Activated naive CD4-positive, alpha-beta T cell treated with anti-CD3 and anti-CD28 coated beads for 36 hours (primary cell): ENCODE measurements around the gene KMT5B. TPM values are rescaled to one million over a fixed set of nuclear protein-coding genes. Genes with fewer than 3 reads are reported as not detected.

ENCODE experiments used
- CTCF ChIA-PET: fragments of 350-600 bp; sonication (Branson Sonifier 250); formaldehyde crosslinking; loops from one replicate; lab custom pipeline; 2021; ENCODE audit warnings: antibody characterized with exemption; lab: Charles Lee
- DNase-seq: peaks from one replicate; pipeline ENCODE4 v3.0.0-alpha.2; 2020
- H3K27ac Mint-ChIP-seq: one replicate; pipeline ENCODE4 v1.8.0; 2021; ENCODE audit warnings: mild to moderate bottlenecking, mixed read lengths
- H3K27me3 Mint-ChIP-seq: one replicate; pipeline ENCODE4 v1.8.0; 2021; ENCODE audit warnings: low read depth, mixed read lengths
- H3K36me3 Mint-ChIP-seq: one replicate; pipeline ENCODE4 v1.8.0; 2021; ENCODE audit warnings: low read depth, mixed read lengths
- H3K4me1 Mint-ChIP-seq: one replicate; pipeline ENCODE4 v1.8.0; 2021; ENCODE audit warnings: low read depth, mixed read lengths
- H3K4me3 Mint-ChIP-seq: one replicate; pipeline ENCODE4 v1.8.0; 2021; ENCODE audit warnings: mild to moderate bottlenecking, moderate library complexity, mixed read lengths
- H3K9me3 Mint-ChIP-seq: one replicate; pipeline ENCODE4 v1.8.0; 2021; ENCODE audit warnings: mixed read lengths
- intact Hi-C: fragments of 100-400 bp; cut with micrococcal nuclease; formaldehyde crosslinking; loops from one replicate; pipeline ENCODE4 v1.15.1; 2023
- total RNA-seq, 2 experiments: library from RNA; stranded (reverse); gene quantifications; one replicate each; pipeline ENCODE4 v1.2.3, GENCODE V29; 2021

KMT5B gene
- total RNA-seq, 2 experiments from 2014 or later, result 18.4 to 21.6 TPM

GRCh38 chr11:68214173-68215086 is 1.3 kb upstream of the KMT5B start:
- H3K4me1 Mint-ChIP-seq, result peaks cover 37% of the 10 kb centered on the region
- peaks cover 7% of the 10 kb centered on the region for H3K27me3 Mint-ChIP-seq
- DNase-seq, result no peak
- CTCF ChIA-PET, result no interaction called here
- intact Hi-C loops, result loop anchor here (5.0 kb wide), 1 partner anchor 248 kb away; the partner anchor contains the start of gene PPP6R3
- H3K36me3 Mint-ChIP-seq, result no peaks in the 10 kb centered on the region
- H3K9me3 Mint-ChIP-seq, result no peaks in the 10 kb centered on the region
- H3K4me3 Mint-ChIP-seq, result peak overlapping the region; percentile 73
- peak overlapping the region; percentile 24 for H3K27ac Mint-ChIP-seq

- intact Hi-C loops, result loop anchor here (2.0 to 5.0 kb wide), 2 partner anchors 59 to 249 kb away; partner anchors contain the start of gene PPP6R3
- H3K27ac Mint-ChIP-seq, result no peak overlapping the region
- peaks cover 42% of the 10 kb centered on the region for H3K4me1 Mint-ChIP-seq
- H3K9me3 Mint-ChIP-seq, result no peaks in the 10 kb centered on the region
- H3K27me3 Mint-ChIP-seq, result peaks cover 7% of the 10 kb centered on the region
- no peaks in the 10 kb centered on the region for H3K36me3 Mint-ChIP-seq
- peak overlapping the region; percentile 73 for H3K4me3 Mint-ChIP-seq
- peak; percentile 71 for DNase-seq
- CTCF ChIA-PET, result no interaction called here
Observed at GRCh38 chr11:68213555-68214172, 568 bp upstream of the KMT5B start.

GRCh38 chr11:68212421-68213134 is 518 bp downstream of the KMT5B start:
- intact Hi-C loops, result loop anchor here (2.0 to 5.0 kb wide), 2 partner anchors 60 to 250 kb away; partner anchors contain the start of gene PPP6R3
- H3K27me3 Mint-ChIP-seq, result peaks cover 7% of the 10 kb centered on the region
- peak overlapping the region; percentile 86 for H3K4me3 Mint-ChIP-seq
- H3K27ac Mint-ChIP-seq, result peak overlapping the region; percentile 89
- no peaks in the 10 kb centered on the region for H3K9me3 Mint-ChIP-seq
- peaks cover 47% of the 10 kb centered on the region for H3K4me1 Mint-ChIP-seq
- H3K36me3 Mint-ChIP-seq, result no peaks in the 10 kb centered on the region
- CTCF ChIA-PET, result no interaction called here
- peak; percentile 64 for DNase-seq

- H3K9me3 Mint-ChIP-seq, result no peaks in the 10 kb centered on the region
- no peaks in the 10 kb centered on the region for H3K36me3 Mint-ChIP-seq
- peaks cover 52% of the 10 kb centered on the region for H3K4me1 Mint-ChIP-seq
- peak overlapping the region; percentile 69 for H3K4me3 Mint-ChIP-seq
- CTCF ChIA-PET, result interaction anchor here (0.8 to 1.4 kb wide), 3 partner anchors 8 to 203 kb away, joined by 3 to 4 read pairs (median 3); no protein-coding TSS in a partner anchor
- peak overlapping the region; percentile 27 for H3K27ac Mint-ChIP-seq
- DNase-seq, result peak; percentile 25
- intact Hi-C loops, result loop anchor here (5.0 kb wide), 1 partner anchor 251 kb away; the partner anchor contains the start of gene PPP6R3
- peaks cover 7% of the 10 kb centered on the region for H3K27me3 Mint-ChIP-seq
Observed at GRCh38 chr11:68211546-68211945, 1.6 kb downstream of the KMT5B start.

- H3K27me3 Mint-ChIP-seq, result no peaks in the 10 kb centered on the region
- peaks cover 73% of the 10 kb centered on the region for H3K4me1 Mint-ChIP-seq
- no peaks in the 10 kb centered on the region for H3K36me3 Mint-ChIP-seq
- CTCF ChIA-PET, result interaction anchor here (0.5 to 2.5 kb wide), 8 partner anchors 8 to 525 kb away, joined by 3 to 9 read pairs (median 4); no protein-coding TSS in a partner anchor
- intact Hi-C loops, result loop anchor here (1.0 to 10.0 kb wide), 4 partner anchors 85 to 361 kb away; partner anchors contain the start of genes CHKA, NDUFS8 and TCIRG1
- DNase-seq, result peak; percentile 23
- no peaks in the 10 kb centered on the region for H3K9me3 Mint-ChIP-seq
- H3K27ac Mint-ChIP-seq, result no peak overlapping the region
- no peak overlapping the region for H3K4me3 Mint-ChIP-seq
Observed at GRCh38 chr11:68206211-68206610, 6.9 kb downstream of the KMT5B start.

GRCh38 chr11:68204402-68204801 is 8.7 kb downstream of the KMT5B start:
- intact Hi-C loops, result loop anchor here (10.0 kb wide), 2 partner anchors 170 to 360 kb away; partner anchors contain the start of genes NDUFS8 and TCIRG1
- no peak for DNase-seq
- Mint-ChIP-seq H3K4me3 (no peak overlapping the region), H3K27me3 (no peaks in the 10 kb centered on the region), H3K9me3 (no peaks in the 10 kb centered on the region), H3K36me3 (no peaks in the 10 kb centered on the region), H3K27ac (no peak overlapping the region), H3K4me1 (peaks cover 70% of the 10 kb centered on the region)
- CTCF ChIA-PET, result interaction anchor here (1.2 to 1.3 kb wide), 2 partner anchors 13 to 67 kb away, joined by 3 read pairs; no protein-coding TSS in a partner anchor

GRCh38 chr11:68202165-68202564 is 10.9 kb downstream of the KMT5B start:
- no peak for DNase-seq
- Mint-ChIP-seq H3K4me1 (peaks cover 72% of the 10 kb centered on the region), H3K27ac (no peak overlapping the region), H3K36me3 (no peaks in the 10 kb centered on the region), H3K27me3 (no peaks in the 10 kb centered on the region), H3K9me3 (no peaks in the 10 kb centered on the region), H3K4me3 (no peak overlapping the region)
- CTCF ChIA-PET, result interaction anchor here (0.6 kb wide), 2 partner anchors 120 to 124 kb away, joined by 3 to 4 read pairs; no protein-coding TSS in a partner anchor
- intact Hi-C loops, result loop anchor here (10.0 kb wide), 2 partner anchors 167 to 357 kb away; partner anchors contain the start of genes NDUFS8 and TCIRG1

GRCh38 chr11:68201492-68201891 is 11.6 kb downstream of the KMT5B start:
- intact Hi-C loops, result loop anchor here (10.0 kb wide), 2 partner anchors 167 to 357 kb away; partner anchors contain the start of genes NDUFS8 and TCIRG1
- Mint-ChIP-seq H3K27me3 (no peaks in the 10 kb centered on the region), H3K27ac (no peak overlapping the region), H3K4me3 (no peak overlapping the region), H3K9me3 (no peaks in the 10 kb centered on the region), H3K36me3 (no peaks in the 10 kb centered on the region), H3K4me1 (peaks cover 69% of the 10 kb centered on the region)
- CTCF ChIA-PET, result no interaction called here
- DNase-seq, result no peak

GRCh38 chr11:68200639-68201038 is 12.5 kb downstream of the KMT5B start:
- H3K27ac Mint-ChIP-seq, result peak overlapping the region; percentile 42
- intact Hi-C loops, result loop anchor here (10.0 kb wide), 2 partner anchors 166 to 356 kb away; partner anchors contain the start of genes NDUFS8 and TCIRG1
- peaks cover 68% of the 10 kb centered on the region for H3K4me1 Mint-ChIP-seq
- CTCF ChIA-PET, result interaction anchor here (2.4 kb wide), 1 partner anchor 9 kb away, joined by 9 read pairs; no protein-coding TSS in a partner anchor
- H3K27me3 Mint-ChIP-seq, result no peaks in the 10 kb centered on the region
- no peak for DNase-seq
- no peak overlapping the region for H3K4me3 Mint-ChIP-seq
- H3K9me3 Mint-ChIP-seq, result no peaks in the 10 kb centered on the region
- H3K36me3 Mint-ChIP-seq, result no peaks in the 10 kb centered on the region

- Mint-ChIP-seq H3K27me3 (no peaks in the 10 kb centered on the region), H3K4me1 (peaks cover 70% of the 10 kb centered on the region), H3K27ac (no peak overlapping the region), H3K36me3 (no peaks in the 10 kb centered on the region), H3K9me3 (no peaks in the 10 kb centered on the region), H3K4me3 (no peak overlapping the region)
- intact Hi-C loops, result no loop called here
- CTCF ChIA-PET, result interaction anchor here (2.4 kb wide), 1 partner anchor 10 kb away, joined by 9 read pairs; no protein-coding TSS in a partner anchor
- DNase-seq, result no peak
Observed at GRCh38 chr11:68199295-68199987, 13.7 kb downstream of the KMT5B start.

- CTCF ChIA-PET, result interaction anchor here (1.4 kb wide), 1 partner anchor 12 kb away, joined by 4 read pairs; no protein-coding TSS in a partner anchor
- H3K4me1 Mint-ChIP-seq, result peaks cover 69% of the 10 kb centered on the region
- H3K27me3 Mint-ChIP-seq, result no peaks in the 10 kb centered on the region
Observed at GRCh38 chr11:68196219-68196618, 16.9 kb downstream of the KMT5B start.

More at GRCh38 chr11:68196219-68196618, 16.9 kb downstream of the KMT5B start:
- no peak for DNase-seq
- no peak overlapping the region for H3K4me3 Mint-ChIP-seq
- no peaks in the 10 kb centered on the region for H3K9me3 Mint-ChIP-seq
- intact Hi-C loops, result no loop called here
- no peak overlapping the region for H3K27ac Mint-ChIP-seq
- H3K36me3 Mint-ChIP-seq, result no peaks in the 10 kb centered on the region
